CD14-positive monocyte (primary cell): ENCODE results near the gene PPP1R1A. TPM values are rescaled to one million over a fixed set of nuclear protein-coding genes. Genes with fewer than 3 reads are reported as not detected.
A peak's percentile ranks its signal among the peaks of the same experiment; 100 is the strongest.

ENCODE experiments used
- DNase-seq, 3 donors: peaks; one replicate each; pipeline ENCODE4 v3.0.0-alpha.2; 2011 to 2022
- H2AFZ ChIP-seq: 2 replicates; pipeline ENCODE4 v1.6.0; 2012; ENCODE audit warnings: mild to moderate bottlenecking, low read depth, low read length, inconsistent platforms; ENCODE audit not compliant: insufficient read depth, poor library complexity, severe bottlenecking
- H3K27ac ChIP-seq, 2 donors: 1 replicate in 1 of 2; 2 replicates in 1 of 2; pipeline ENCODE4 v1.5.1; 2012 to 2013; ENCODE audit warnings: low read length in 2 of 2, control low read depth in 1 of 2, inconsistent platforms in 1 of 2, low read depth in 1 of 2, mild to moderate bottlenecking in 1 of 2
- H3K27me3 ChIP-seq, 2 donors: one replicate each; pipeline versions ENCODE4 v1.6.0 to v1.6.1; 2011 to 2013; ENCODE audit warnings: low read length in 2 of 2; ENCODE audit not compliant: control insufficient read depth in 2 of 2, insufficient read depth in 2 of 2
- H3K36me3 ChIP-seq, 2 donors: replicated peaks in 1 of 2; 1 replicate in 1 of 2; 2 replicates in 1 of 2; pipeline versions ENCODE4 v1.5.1 to v1.6.1; 2012 to 2013; ENCODE audit warnings: low read length in 2 of 2, control low read depth in 1 of 2, inconsistent platforms in 1 of 2, mild to moderate bottlenecking in 1 of 2; ENCODE audit not compliant: insufficient read depth in 2 of 2, control insufficient read depth in 1 of 2
- H3K4me1 ChIP-seq, 2 donors: 1 replicate in 1 of 2; 2 replicates in 1 of 2; pipeline versions ENCODE4 v1.5.1 to v1.6.1; 2012 to 2013; ENCODE audit warnings: low read length in 2 of 2, control low read depth in 1 of 2, inconsistent platforms in 1 of 2, mild to moderate bottlenecking in 1 of 2, moderate library complexity in 1 of 2; ENCODE audit not compliant: insufficient read depth in 2 of 2, control insufficient read depth in 1 of 2
- H3K4me2 ChIP-seq: replicated peaks from 2 replicates; pipeline ENCODE3; 2012; ENCODE audit warnings: low read length, moderate library complexity, mild to moderate bottlenecking; ENCODE audit not compliant: poor library complexity, severe bottlenecking; ENCODE audit errors: extremely low read depth
- H3K4me3 ChIP-seq, 3 experiments: fragments of 200-600 bp in 1 of 3; sonication (generic) in 1 of 3; replicated peaks in 1 of 3; 1 replicate in 2 of 3; 2 replicates in 1 of 3; pipeline ENCODE4 v1.5.1; 2011 to 2013; ENCODE audit warnings: low read length in 3 of 3, mild to moderate bottlenecking in 3 of 3, control low read depth in 2 of 3, low read depth in 2 of 3, inconsistent platforms in 1 of 3, moderate library complexity in 1 of 3
- H3K79me2 ChIP-seq: 2 replicates; pipeline ENCODE4 v1.6.0; 2012; ENCODE audit warnings: mild to moderate bottlenecking, control low read depth, inconsistent platforms, low read length, moderate library complexity; ENCODE audit not compliant: insufficient read depth
- H3K9ac ChIP-seq: 2 replicates; pipeline ENCODE4 v1.6.0; 2017; ENCODE audit warnings: low read length, mild to moderate bottlenecking; ENCODE audit not compliant: insufficient read depth, poor library complexity, severe bottlenecking
- H3K9me3 ChIP-seq, 2 donors: replicated peaks in 1 of 2; 1 replicate in 1 of 2; 2 replicates in 1 of 2; pipeline versions ENCODE4 v1.5.1 to v1.6.1; 2012 to 2013; ENCODE audit warnings: low read length in 2 of 2, control low read depth in 1 of 2; ENCODE audit not compliant: control insufficient read depth in 1 of 2, insufficient read depth in 1 of 2
- H4K20me1 ChIP-seq: 2 replicates; pipeline ENCODE4 v1.6.0; 2012; ENCODE audit warnings: mild to moderate bottlenecking, low read length, control low read depth, moderate library complexity; ENCODE audit not compliant: insufficient read depth
- H3K27ac Mint-ChIP-seq, 7 donors: one replicate each; pipeline ENCODE4 v1.8.0; 2020; ENCODE audit warnings: mild to moderate bottlenecking in 7 of 7, mixed read lengths in 7 of 7, moderate library complexity in 6 of 7, inconsistent platforms in 2 of 7
- H3K27me3 Mint-ChIP-seq, 3 donors: one replicate each; pipeline ENCODE4 v1.8.0; 2021 to 2022; ENCODE audit warnings: low read depth in 3 of 3, mild to moderate bottlenecking in 3 of 3, mixed read lengths in 3 of 3, moderate library complexity in 3 of 3, inconsistent platforms in 1 of 3
- H3K36me3 Mint-ChIP-seq, 2 donors: one replicate each; pipeline ENCODE4 v1.8.0; 2020; ENCODE audit warnings: mixed read lengths in 2 of 2, inconsistent platforms in 1 of 2, mild to moderate bottlenecking in 1 of 2
- H3K4me1 Mint-ChIP-seq: one replicate; pipeline ENCODE4 v1.8.0; 2020; ENCODE audit warnings: mild to moderate bottlenecking, mixed read lengths
- H3K4me3 Mint-ChIP-seq, 2 donors: one replicate each; pipeline ENCODE4 v1.8.0; 2020; ENCODE audit warnings: mild to moderate bottlenecking in 2 of 2, mixed read lengths in 2 of 2, moderate library complexity in 1 of 2
- H3K9me3 Mint-ChIP-seq, 7 donors: one replicate each; pipeline ENCODE4 v1.8.0; 2020 to 2022; ENCODE audit warnings: mixed read lengths in 7 of 7, mild to moderate bottlenecking in 6 of 7, moderate library complexity in 6 of 7, inconsistent platforms in 2 of 7
- CTCF ChIP-seq: fragments of 200-600 bp; IDR thresholded peaks from one replicate; pipeline ENCODE4 v1.8.0; 2022; ENCODE audit warnings: antibody characterized with exemption, mild to moderate bottlenecking
- WGBS: methylation state at CpG from one replicate; pipeline ENCODE4 v1.1.5; 2013; ENCODE audit warnings: missing lambda C conversion rate; ENCODE audit not compliant: insufficient coverage; 5-methylcytosine and 5-hydroxymethylcytosine counted together
- intact Hi-C, 2 donors: fragments of 100-400 bp; cut with micrococcal nuclease; formaldehyde crosslinking; loops; one replicate each; pipeline versions ENCODE4 v1.15.0 to v1.15.1; 2023
- polyA plus RNA-seq, 3 donors: library from polyadenylated mRNA; depleted of rRNA in 1 of 3; unstranded in 2 of 3; stranded (reverse) in 1 of 3; fragments of 300-500 nt in 2 of 3; fragments of >200 nt in 1 of 3; fragmentation: Illumina TruSeq in 2 of 3; gene quantifications; 1 replicate in 2 of 3; 2 replicates in 1 of 3; pipeline ENCODE4 v1.2.3, GENCODE V29; 2012 to 2021

Gene PPP1R1A
- polyA plus RNA-seq, 3 donors, result not detected

- Histone ChIP-seq H3K4me3 (peak overlapping the region; percentile 25 to 78 (median 45)), H3K4me1 (peaks cover 25% of the 10 kb centered on the region in 2 donors), H4K20me1 (no peaks in the 10 kb centered on the region), H3K27ac (peak overlapping the region; percentile 68 to 71), H3K4me2 (peak overlapping the region; percentile 81), H3K27me3 (no peaks in the 10 kb centered on the region), H3K9me3 (no peaks in the 10 kb centered on the region), H3K36me3 (no peaks in the 10 kb centered on the region), H2AFZ (peak overlapping the region; percentile 64), H3K79me2 (no peaks in the 10 kb centered on the region), H3K9ac (peak overlapping the region; percentile 52)
- Mint-ChIP-seq H3K4me3 (peak overlapping the region; percentile 79), H3K4me1 (peaks cover 27% of the 10 kb centered on the region), H3K36me3 (peaks cover 0 to 15% of the 10 kb centered on the region in 2 donors), H3K27ac (peak overlapping the region; percentile 86 to 95 (median 92)), H3K27me3 (peaks cover 1 to 3% (median 2%) of the 10 kb centered on the region in 3 donors), H3K9me3 (peaks cover 0 to 2% (median 0%) of the 10 kb centered on the region in 7 donors)
- WGBS, result no CpG with 5 or more reads among the region's 3 CpGs
- peak; percentile 12 to 42 (median 33) for DNase-seq
- intact Hi-C loops, result no loop called here
- TF ChIP-seq CTCF, result no peak
These were observed 27.3 kb downstream of the PPP1R1A start for GRCh38 chr12:54561164-54561563.

GRCh38 chr12:54560374-54560858 lies 28.0 kb downstream of the PPP1R1A start:
- peaks cover 0 to 2% (median 0%) of the 10 kb centered on the region in 7 donors for H3K9me3 Mint-ChIP-seq
- WGBS, result 2% methylated on average over 10 of the region's 14 CpGs
- H3K4me1 Mint-ChIP-seq, result peaks cover 27% of the 10 kb centered on the region
- H3K4me1 ChIP-seq, result peaks cover 25% of the 10 kb centered on the region in 2 donors
- peaks cover 0 to 12% of the 10 kb centered on the region in 2 donors for H3K36me3 Mint-ChIP-seq
- no peaks in the 10 kb centered on the region for H3K27me3 ChIP-seq
- H3K4me3 ChIP-seq, result peak overlapping the region; percentile 25 to 78 (median 45)
- peak overlapping the region; percentile 86 to 95 (median 92) for H3K27ac Mint-ChIP-seq
- no peaks in the 10 kb centered on the region for H3K79me2 ChIP-seq
- no peaks in the 10 kb centered on the region for H3K9me3 ChIP-seq
- DNase-seq, result peak; percentile 89 to 93 (median 92)
- intact Hi-C loops, result no loop called here
- H3K27ac ChIP-seq, result peak overlapping the region; percentile 68 to 71
- peak overlapping the region; percentile 64 for H2AFZ ChIP-seq
- peak overlapping the region; percentile 79 for H3K4me3 Mint-ChIP-seq
- H3K4me2 ChIP-seq, result peak overlapping the region; percentile 81
- peaks cover 1 to 3% (median 2%) of the 10 kb centered on the region in 3 donors for H3K27me3 Mint-ChIP-seq
- peak overlapping the region; percentile 52 for H3K9ac ChIP-seq
- no peaks in the 10 kb centered on the region for H3K36me3 ChIP-seq
- TF ChIP-seq CTCF, result no peak
- no peaks in the 10 kb centered on the region for H4K20me1 ChIP-seq
